Astrocyte (in vitro differentiated cells and primary cell): Measurements from ENCODE around the gene TRMT11. TPM values are rescaled to one million over a fixed set of nuclear protein-coding genes. Genes with fewer than 3 reads are reported as not detected.

Experiments
- DNase-seq: peaks from one replicate; pipeline ENCODE4 v3.0.0-alpha.2; 2010; ENCODE audit warnings: low read depth
- FAIRE-seq: peaks from 2 replicates; lab custom pipeline; 2011; peaks lifted over from hg19 to GRCh38; lab: Jason Lieb, UNC
- H2AFZ ChIP-seq: 2 replicates; pipeline ENCODE4 v1.6.0; 2012; ENCODE audit warnings: low read depth, low read length, inconsistent platforms
- H3K27ac ChIP-seq: 2 replicates; pipeline ENCODE4 v1.5.1; 2011; ENCODE audit warnings: low read depth, low read length, inconsistent platforms
- H3K27me3 ChIP-seq: 2 replicates; pipeline ENCODE4 v1.6.0; 2011; ENCODE audit warnings: low read length, inconsistent platforms; ENCODE audit not compliant: insufficient read depth
- H3K36me3 ChIP-seq: 2 replicates; pipeline ENCODE4 v1.5.1; 2011; ENCODE audit warnings: low read length, inconsistent platforms; ENCODE audit not compliant: insufficient read depth
- H3K4me1 ChIP-seq: 2 replicates; pipeline ENCODE4 v1.5.1; 2011; ENCODE audit warnings: low read length, inconsistent platforms; ENCODE audit not compliant: insufficient read depth
- H3K4me2 ChIP-seq: 2 replicates; pipeline ENCODE4 v1.6.0; 2012; ENCODE audit warnings: low read length, inconsistent platforms
- H3K4me3 ChIP-seq: 2 replicates; pipeline ENCODE4 v1.5.1; 2011; ENCODE audit warnings: low read depth, mild to moderate bottlenecking, low read length, inconsistent platforms; ENCODE audit not compliant: insufficient read depth
- H3K79me2 ChIP-seq: 2 replicates; pipeline ENCODE4 v1.6.0; 2012; ENCODE audit warnings: mild to moderate bottlenecking, low read length, inconsistent platforms; ENCODE audit not compliant: insufficient read depth
- H3K9ac ChIP-seq: 2 replicates; pipeline ENCODE4 v1.6.0; 2012; ENCODE audit warnings: mild to moderate bottlenecking, low read length, inconsistent platforms
- H3K9me3 ChIP-seq: 2 replicates; pipeline ENCODE4 v1.5.1; 2012; ENCODE audit warnings: low read depth, mild to moderate bottlenecking, low read length, inconsistent platforms; ENCODE audit not compliant: insufficient read depth
- H4K20me1 ChIP-seq: 2 replicates; pipeline ENCODE4 v1.6.0; 2012; ENCODE audit warnings: low read length, inconsistent platforms; ENCODE audit not compliant: insufficient read depth
- H3K27ac Mint-ChIP-seq: one replicate; pipeline ENCODE4 v1.8.0; 2021; ENCODE audit warnings: mild to moderate bottlenecking, mixed read lengths; ENCODE audit not compliant: unreplicated experiment
- H3K27me3 Mint-ChIP-seq: one replicate; pipeline ENCODE4 v1.8.0; 2021; ENCODE audit warnings: low read depth, mixed read lengths; ENCODE audit not compliant: unreplicated experiment
- H3K36me3 Mint-ChIP-seq: one replicate; pipeline ENCODE4 v1.8.0; 2021; ENCODE audit warnings: low read depth, mixed read lengths; ENCODE audit not compliant: unreplicated experiment
- H3K4me1 Mint-ChIP-seq: one replicate; pipeline ENCODE4 v1.8.0; 2021; ENCODE audit warnings: low read depth, mixed read lengths; ENCODE audit not compliant: unreplicated experiment
- H3K4me3 Mint-ChIP-seq: one replicate; pipeline ENCODE4 v1.8.0; 2021; ENCODE audit warnings: mild to moderate bottlenecking, moderate library complexity, mixed read lengths; ENCODE audit not compliant: unreplicated experiment
- H3K9me3 Mint-ChIP-seq: one replicate; pipeline ENCODE4 v1.8.0; 2021; ENCODE audit warnings: mild to moderate bottlenecking, mixed read lengths; ENCODE audit not compliant: unreplicated experiment
- CTCF ChIP-seq: IDR thresholded peaks from 2 replicates; pipeline ENCODE4 v1.5.1; 2011; ENCODE audit warnings: low read depth, mild to moderate bottlenecking, inconsistent platforms, low read length, moderate library complexity; ENCODE audit not compliant: insufficient read depth
- EZH2 ChIP-seq: IDR thresholded peaks from 2 replicates; pipeline ENCODE4 v1.6.1; 2012; ENCODE audit warnings: mild to moderate bottlenecking, low read length, inconsistent platforms; ENCODE audit not compliant: insufficient read depth
- total RNA-seq: library from RNA; stranded (reverse); gene quantifications from 2 replicates; pipeline ENCODE4 v1.2.1, GENCODE V29; 2021

The TRMT11 gene
- total RNA-seq, 1 donor from 2014 or later = 18.2 TPM

GRCh38 chr6:125987026-125987617, 782 bp downstream of the TRMT11 start:
- Histone ChIP-seq H3K27ac (peak overlapping the region; percentile 61), H3K79me2 (peaks cover 55% of the 10 kb centered on the region)
- FAIRE-seq = no peak

GRCh38 chr6:125988280-125988679, 1.9 kb downstream of the TRMT11 start:
- no peak for FAIRE-seq

More at GRCh38 chr6:125987026-125987617, 782 bp downstream of the TRMT11 start:
- Mint-ChIP-seq H3K27ac (no peak overlapping the region), H3K27me3 (no peaks in the 10 kb centered on the region), H3K36me3 (no peaks in the 10 kb centered on the region), H3K4me3 (no peak overlapping the region), H3K4me1 (peaks cover 22% of the 10 kb centered on the region), H3K9me3 (no peaks in the 10 kb centered on the region)
- no peaks in the 10 kb centered on the region for H3K36me3 ChIP-seq
- H3K27me3 ChIP-seq = no peaks in the 10 kb centered on the region
- TF ChIP-seq EZH2 (no peak), CTCF (no peak)
- peaks cover 26% of the 10 kb centered on the region for H3K4me1 ChIP-seq
- H3K9ac ChIP-seq = peak overlapping the region; percentile 87
- DNase-seq = peak; percentile 22
- H3K4me2 ChIP-seq = peak overlapping the region; percentile 87
- peak overlapping the region; percentile 93 for H2AFZ ChIP-seq
- H4K20me1 ChIP-seq = peaks cover 23% of the 10 kb centered on the region
- peak overlapping the region; percentile 85 for H3K4me3 ChIP-seq
- H3K9me3 ChIP-seq = no peaks in the 10 kb centered on the region

More at GRCh38 chr6:125988280-125988679, 1.9 kb downstream of the TRMT11 start:
- H3K9me3 ChIP-seq = no peaks in the 10 kb centered on the region
- H3K79me2 ChIP-seq = peaks cover 66% of the 10 kb centered on the region
- H3K27ac Mint-ChIP-seq = no peak overlapping the region
- H3K9ac ChIP-seq = no peak overlapping the region
- peaks cover 21% of the 10 kb centered on the region for H3K4me1 ChIP-seq
- peaks cover 22% of the 10 kb centered on the region for H3K4me1 Mint-ChIP-seq
- H3K36me3 ChIP-seq = no peaks in the 10 kb centered on the region
- H3K4me2 ChIP-seq = no peak overlapping the region
- no peaks in the 10 kb centered on the region for H3K36me3 Mint-ChIP-seq
- H4K20me1 ChIP-seq = peaks cover 32% of the 10 kb centered on the region
- H3K4me3 ChIP-seq = no peak overlapping the region
- H3K9me3 Mint-ChIP-seq = no peaks in the 10 kb centered on the region
- H3K4me3 Mint-ChIP-seq = no peak overlapping the region
- H3K27me3 Mint-ChIP-seq = no peaks in the 10 kb centered on the region
- no peak overlapping the region for H3K27ac ChIP-seq
- no peak overlapping the region for H2AFZ ChIP-seq
- DNase-seq = no peak
- no peaks in the 10 kb centered on the region for H3K27me3 ChIP-seq
- TF ChIP-seq EZH2 = no peak
- no peak for TF ChIP-seq CTCF
